ENCODE measurements around the gene RBBP8NL.

Gene RBBP8NL

GRCh38 chr20:62446888-62447869, 19.8 kb upstream of the RBBP8NL start:
- Histone ChIP-seq H3F3A (ENCODE audit: insufficient read depth, low read length) (no peaks in the 10 kb centered on the region), H3K9me3 (ENCODE audit: low read length) (no peaks in the 10 kb centered on the region), H3K27me3 (ENCODE audit: insufficient read depth, low read length) (no peaks in the 10 kb centered on the region; the same call in 1 of the 2 replicates), H3K4me2 (ENCODE audit: low read length) (no peak overlapping the region), H3K27ac (ENCODE audit: low read depth, low read length, poor library complexity, severe bottlenecking) (no peak overlapping the region), H3K9me2 (ENCODE audit: low read depth, low read length) (no peaks in the 10 kb centered on the region), H3K4me3 (ENCODE audit: low read depth, low read length, poor library complexity, severe bottlenecking) (no peak overlapping the region), H3K4me1 (ENCODE audit: insufficient read depth, low read length, severe bottlenecking) (no peaks in the 10 kb centered on the region), H3K9ac (ENCODE audit: low read length) (no peak overlapping the region), H3K36me3 (ENCODE audit: insufficient read depth, low read length) (no peaks in the 10 kb centered on the region), H4K20me1 (ENCODE audit: insufficient read depth, low read length) (no peaks in the 10 kb centered on the region), H3K79me2 (ENCODE audit: insufficient read depth, low read length) (no peaks in the 10 kb centered on the region), H2AFZ (ENCODE audit: low read length) (no peak overlapping the region)
- TF ChIP-seq EZH2 (IDR thresholded peaks at IDR 0.05; ENCODE audit: borderline replicate concordance, low read length) = no peak
- TF ChIP-seq, protein P1, sequence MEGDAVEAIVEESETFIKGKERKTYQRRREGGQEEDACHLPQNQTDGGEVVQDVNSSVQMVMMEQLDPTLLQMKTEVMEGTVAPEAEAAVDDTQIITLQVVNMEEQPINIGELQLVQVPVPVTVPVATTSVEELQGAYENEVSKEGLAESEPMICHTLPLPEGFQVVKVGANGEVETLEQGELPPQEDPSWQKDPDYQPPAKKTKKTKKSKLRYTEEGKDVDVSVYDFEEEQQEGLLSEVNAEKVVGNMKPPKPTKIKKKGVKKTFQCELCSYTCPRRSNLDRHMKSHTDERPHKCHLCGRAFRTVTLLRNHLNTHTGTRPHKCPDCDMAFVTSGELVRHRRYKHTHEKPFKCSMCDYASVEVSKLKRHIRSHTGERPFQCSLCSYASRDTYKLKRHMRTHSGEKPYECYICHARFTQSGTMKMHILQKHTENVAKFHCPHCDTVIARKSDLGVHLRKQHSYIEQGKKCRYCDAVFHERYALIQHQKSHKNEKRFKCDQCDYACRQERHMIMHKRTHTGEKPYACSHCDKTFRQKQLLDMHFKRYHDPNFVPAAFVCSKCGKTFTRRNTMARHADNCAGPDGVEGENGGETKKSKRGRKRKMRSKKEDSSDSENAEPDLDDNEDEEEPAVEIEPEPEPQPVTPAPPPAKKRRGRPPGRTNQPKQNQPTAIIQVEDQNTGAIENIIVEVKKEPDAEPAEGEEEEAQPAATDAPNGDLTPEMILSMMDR (IDR thresholded peaks at IDR 0.05; ENCODE audit: low read length) = no peak

DNA sequence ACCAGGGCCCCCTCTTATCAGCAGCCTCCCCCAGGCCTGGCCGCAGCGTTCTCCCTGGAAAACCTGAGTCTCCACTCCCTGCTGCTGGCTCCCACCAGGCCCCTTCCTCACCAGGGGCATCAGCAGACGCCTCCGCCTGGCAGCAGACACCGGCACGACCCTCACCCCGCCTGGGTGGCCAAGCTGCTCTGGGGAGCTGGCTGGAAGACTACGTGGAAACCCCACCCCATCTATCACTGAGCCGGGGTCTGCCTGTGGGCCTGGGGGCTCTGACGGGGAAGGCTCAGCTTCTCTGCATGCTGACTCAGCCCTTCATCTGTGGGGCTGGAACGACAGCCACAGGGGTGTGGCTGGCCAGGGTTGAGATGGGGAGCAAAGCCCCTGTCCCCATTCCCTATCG, 19.1 kb upstream of the RBBP8NL start:
- Histone ChIP-seq H3K9ac (ENCODE audit: low read length) (no peak overlapping the region), H2AFZ (ENCODE audit: low read length) (no peak overlapping the region), H3K27ac (ENCODE audit: low read depth, low read length, poor library complexity, severe bottlenecking) (no peak overlapping the region), H3K4me2 (ENCODE audit: low read length) (no peak overlapping the region), H4K20me1 (ENCODE audit: insufficient read depth, low read length) (no peaks in the 10 kb centered on the region), H3K79me2 (ENCODE audit: insufficient read depth, low read length) (no peaks in the 10 kb centered on the region), H3K4me1 (ENCODE audit: insufficient read depth, low read length, severe bottlenecking) (no peaks in the 10 kb centered on the region), H3K36me3 (ENCODE audit: insufficient read depth, low read length) (no peaks in the 10 kb centered on the region), H3K9me3 (ENCODE audit: low read length) (no peaks in the 10 kb centered on the region), H3K27me3 (ENCODE audit: insufficient read depth, low read length) (no peaks in the 10 kb centered on the region; the same call in 1 of the 2 replicates), H3K4me3 (ENCODE audit: low read depth, low read length, poor library complexity, severe bottlenecking) (no peak overlapping the region), H3K9me2 (ENCODE audit: low read depth, low read length) (no peaks in the 10 kb centered on the region), H3F3A (ENCODE audit: insufficient read depth, low read length) (no peaks in the 10 kb centered on the region)
- no peak for TF ChIP-seq EZH2 (IDR thresholded peaks at IDR 0.05; ENCODE audit: borderline replicate concordance, low read length)
- TF ChIP-seq, protein P1 (IDR thresholded peaks at IDR 0.05; ENCODE audit: low read length) = no peak

GRCh38 chr20:62445553-62446340, 18.4 kb upstream of the RBBP8NL start:
- Histone ChIP-seq H3K79me2 (ENCODE audit: insufficient read depth, low read length) (no peaks in the 10 kb centered on the region), H3K9me3 (ENCODE audit: low read length) (no peaks in the 10 kb centered on the region), H3F3A (ENCODE audit: insufficient read depth, low read length) (no peaks in the 10 kb centered on the region), H3K36me3 (ENCODE audit: insufficient read depth, low read length) (no peaks in the 10 kb centered on the region), H2AFZ (ENCODE audit: low read length) (no peak overlapping the region), H3K9me2 (ENCODE audit: low read depth, low read length) (no peaks in the 10 kb centered on the region), H3K9ac (ENCODE audit: low read length) (no peak overlapping the region), H3K27ac (ENCODE audit: low read depth, low read length, poor library complexity, severe bottlenecking) (no peak overlapping the region), H3K4me3 (ENCODE audit: low read depth, low read length, poor library complexity, severe bottlenecking) (no peak overlapping the region), H4K20me1 (ENCODE audit: insufficient read depth, low read length) (no peaks in the 10 kb centered on the region), H3K27me3 (ENCODE audit: insufficient read depth, low read length) (no peaks in the 10 kb centered on the region; the same call in 1 of the 2 replicates), H3K4me2 (ENCODE audit: low read length) (no peak overlapping the region), H3K4me1 (ENCODE audit: insufficient read depth, low read length, severe bottlenecking) (no peaks in the 10 kb centered on the region)
- TF ChIP-seq, protein P1 (IDR thresholded peaks at IDR 0.05; ENCODE audit: low read length) = no peak
- TF ChIP-seq EZH2 (IDR thresholded peaks at IDR 0.05; ENCODE audit: borderline replicate concordance, low read length) = no peak

Data from OCI-LY1 (cell line).